WTC11 (cell line): Measurements from ENCODE around the gene SNAI1.

Source experiments
- ATF2 ChIP-seq: sonication (generic); formaldehyde crosslinking; IDR thresholded peaks from 2 replicates; pipeline ENCODE4 v1.8.1; 2022; ENCODE audit warnings: low read depth, missing genetic modification reagents, borderline replicate concordance
- ATF6 ChIP-seq: sonication (generic); formaldehyde crosslinking; IDR thresholded peaks from 2 replicates; pipeline ENCODE4 v1.8.1; 2023; ENCODE audit warnings: mild to moderate bottlenecking, missing genetic modification reagents
- CDX4 ChIP-seq: fragments of 250-450 bp; sonication (Bioruptor Pico); IDR thresholded peaks from 2 replicates; pipeline ENCODE4 v1.9.0; 2021; ENCODE audit warnings: moderate library complexity, mild to moderate bottlenecking, inconsistent platforms, borderline replicate concordance
- CREB1 ChIP-seq: sonication (generic); formaldehyde crosslinking; IDR thresholded peaks from 2 replicates; pipeline ENCODE4 v1.8.0; 2023; ENCODE audit warnings: mild to moderate bottlenecking, missing genetic modification reagents
- CREM ChIP-seq: sonication (generic); formaldehyde crosslinking; IDR thresholded peaks from 2 replicates; pipeline ENCODE4 v1.8.1; 2022; ENCODE audit warnings: mild to moderate bottlenecking, missing genetic modification reagents, moderate library complexity
- CTCF ChIP-seq: fragments of 200-600 bp; IDR thresholded peaks from 2 replicates; pipeline ENCODE4 v1.8.0; 2022; ENCODE audit warnings: antibody characterized with exemption
- MAX ChIP-seq: sonication (generic); formaldehyde crosslinking; IDR thresholded peaks from 2 replicates; pipeline ENCODE4 v1.8.0; 2022; ENCODE audit warnings: mild to moderate bottlenecking, missing genetic modification reagents
- MXD4 ChIP-seq: fragments of 250-450 bp; sonication (Bioruptor Pico); IDR thresholded peaks from 2 replicates; pipeline ENCODE4 v1.8.0; 2021; ENCODE audit warnings: mild to moderate bottlenecking, moderate library complexity, borderline replicate concordance
- SMAD3 ChIP-seq: sonication (generic); formaldehyde crosslinking; IDR thresholded peaks from 2 replicates; pipeline ENCODE4 v1.8.0; 2022; ENCODE audit warnings: missing genetic modification reagents, mild to moderate bottlenecking, borderline replicate concordance
- SP1 ChIP-seq: sonication (generic); formaldehyde crosslinking; conservative IDR thresholded peaks from 2 replicates; pipeline ENCODE4 v1.8.1; 2022; ENCODE audit warnings: missing genetic modification reagents
- STAT6 ChIP-seq: sonication (generic); formaldehyde crosslinking; conservative IDR thresholded peaks from 2 replicates; pipeline ENCODE4 v1.8.1; 2023; ENCODE audit warnings: mild to moderate bottlenecking, low read depth, missing genetic modification reagents, moderate library complexity
- TEAD4 ChIP-seq: sonication (generic); formaldehyde crosslinking; IDR thresholded peaks from 2 replicates; pipeline ENCODE4 v1.8.0; 2022; ENCODE audit warnings: mild to moderate bottlenecking, missing genetic modification reagents
- USF2 ChIP-seq: sonication (generic); formaldehyde crosslinking; IDR thresholded peaks from 2 replicates; pipeline ENCODE4 v1.8.1; 2023; ENCODE audit warnings: mild to moderate bottlenecking, missing genetic modification reagents, moderate library complexity
- ZNF232 ChIP-seq: sonication (generic); formaldehyde crosslinking; IDR thresholded peaks from 2 replicates; pipeline ENCODE4 v1.8.0; 2022; ENCODE audit warnings: mild to moderate bottlenecking, missing genetic modification reagents

GRCh38 chr20:49956689-49957088 is 26.1 kb upstream of the SNAI1 start:
- TF ChIP-seq CTCF (no peak), CREB1 (CRISPR knock-in tag) (no peak), STAT6 (CRISPR knock-in tag) (no peak), USF2 (CRISPR knock-in tag) (no peak), MAX (CRISPR knock-in tag) (no peak), MXD4 (no peak), ATF2 (CRISPR knock-in tag) (no peak), TEAD4 (CRISPR knock-in tag) (no peak), CDX4 (CRISPR knock-in tag) (no peak), ZNF232 (CRISPR knock-in tag) (no peak), CREM (CRISPR knock-in tag) (no peak), ATF6 (CRISPR knock-in tag) (no peak), SP1 (CRISPR knock-in tag) (no peak), SMAD3 (CRISPR knock-in tag) (no peak)
